Gastroesophageal sphincter (tissue), 4 donors: ENCODE measurements around the gene PSMB11. TPM values are rescaled to one million over a fixed set of nuclear protein-coding genes. Genes with fewer than 3 reads are reported as not detected.

Experiments
- ATAC-seq: fragments of 150-250 bp; one replicate; pipeline ENCODE4 v1.9.1; 2016; ENCODE audit warnings: mild to moderate bottlenecking, moderate library complexity
- H3K27ac ChIP-seq, 4 donors: fragments of 200-600 bp; sonication (generic) in 3 of 4; 1 replicate in 3 of 4; 2 replicates in 1 of 4; pipeline ENCODE4 v1.5.1; 2016 to 2019
- H3K27me3 ChIP-seq: fragments of 200-600 bp; sonication (generic); one replicate; pipeline ENCODE4 v1.5.1; 2019
- H3K36me3 ChIP-seq, 2 donors: fragments of 200-600 bp; sonication (generic); one replicate each; pipeline ENCODE4 v1.5.1; 2019; ENCODE audit warnings: control low read depth in 1 of 2
- H3K4me1 ChIP-seq, 3 donors: fragments of 200-600 bp; sonication (generic); 1 replicate in 2 of 3; 2 replicates in 1 of 3; pipeline ENCODE4 v1.5.1; 2016 to 2019; ENCODE audit warnings: control low read depth in 2 of 3
- H3K4me3 ChIP-seq, 2 donors: fragments of 200-600 bp; sonication (generic); one replicate each; pipeline ENCODE4 v1.5.1; 2019; ENCODE audit warnings: mild to moderate bottlenecking in 1 of 2, moderate library complexity in 1 of 2
- H3K9me3 ChIP-seq, 3 donors: fragments of 200-600 bp; sonication (generic); one replicate each; pipeline ENCODE4 v1.5.1; 2017 to 2019; ENCODE audit warnings: control low read depth in 2 of 3
- EP300 ChIP-seq: sonication (generic); formaldehyde crosslinking; IDR thresholded peaks from one replicate; pipeline ENCODE4 v1.6.1; 2017; ENCODE audit warnings: antibody characterized with exemption, mild to moderate bottlenecking
- POLR2A ChIP-seq, 2 donors: fragments of 450-650 bp; IDR thresholded peaks; one replicate each; pipeline ENCODE4 v1.6.1; 2017; ENCODE audit warnings: antibody characterized with exemption in 2 of 2, mild to moderate bottlenecking in 2 of 2, moderate library complexity in 1 of 2
- POLR2AphosphoS5 ChIP-seq: sonication (generic); formaldehyde crosslinking; IDR thresholded peaks from one replicate; pipeline ENCODE4 v1.6.1; 2017; ENCODE audit warnings: antibody characterized with exemption
- WGBS, 2 donors: methylation state at CpG; one replicate each; pipeline ENCODE4 v1.1.5; 2018; ENCODE audit warnings: low coverage in 1 of 2; 5-methylcytosine and 5-hydroxymethylcytosine counted together
- total RNA-seq, 4 donors: library from RNA; depleted of rRNA; stranded (reverse); fragments of >200 nt; gene quantifications; one replicate each; pipeline ENCODE4 v1.1.0, GENCODE V29; 2016
- TF ChIP-seq, protein P1 (sequence below), 4 experiments: fragments of 200-600 bp in 2 of 4; fragments of 450-650 bp in 2 of 4; sonication (generic) in 1 of 4; IDR thresholded peaks; one replicate each; pipeline ENCODE4 v1.5.1; 2017 to 2019; ENCODE audit warnings: antibody characterized with exemption in 4 of 4, mild to moderate bottlenecking in 2 of 4, moderate library complexity in 2 of 4

Gene PSMB11
- total RNA-seq, 4 donors from 2014 or later, result 0.27 TPM; not detected in 3

DNA sequence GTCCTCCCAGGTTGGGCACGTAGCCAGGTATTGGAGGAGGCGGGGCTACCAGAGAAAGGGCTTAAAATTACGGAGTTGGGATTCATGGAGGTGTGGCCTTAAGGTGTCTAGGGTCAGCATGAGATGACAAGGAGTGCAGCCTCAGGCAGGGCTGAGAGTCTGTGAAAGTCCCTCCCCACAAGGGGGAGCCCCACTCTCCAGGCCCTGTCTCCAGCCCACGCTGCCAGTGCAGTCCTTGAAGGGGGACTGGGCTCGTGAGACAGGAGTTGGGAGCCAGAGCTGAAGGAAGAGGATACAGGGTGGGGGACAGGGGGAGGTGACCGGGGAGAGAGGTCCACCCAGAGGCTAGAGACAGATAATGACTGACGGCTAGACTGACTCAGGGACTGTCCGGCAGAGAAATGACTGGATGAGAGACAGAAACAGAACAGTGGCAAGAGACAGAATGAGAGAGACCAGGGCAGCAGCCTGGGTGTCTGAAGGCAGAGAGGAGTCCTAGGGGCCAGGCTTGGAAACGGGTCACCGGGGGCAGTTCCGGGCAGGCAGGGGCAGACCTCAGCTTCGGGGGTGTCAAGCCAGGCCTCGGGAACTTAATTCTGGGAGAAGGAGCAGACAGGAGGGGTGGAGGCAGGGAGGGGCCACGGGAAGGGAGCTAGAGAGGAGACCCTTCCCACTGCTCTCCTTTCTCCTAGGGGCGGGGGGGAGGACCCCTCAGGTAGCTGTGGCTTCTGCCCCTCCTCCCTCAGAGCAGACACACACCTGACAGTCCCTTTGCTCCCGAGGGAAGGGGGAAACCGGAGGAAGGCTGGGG, 14.3 kb downstream of the PSMB11 start:
- peak overlapping the region in 1 of 2 donors; percentile 76 for H3K4me3 ChIP-seq
- WGBS, 2 donors, result 4 to 9% methylated on average over 12 to 16 of the region's 17 CpGs

DNA sequence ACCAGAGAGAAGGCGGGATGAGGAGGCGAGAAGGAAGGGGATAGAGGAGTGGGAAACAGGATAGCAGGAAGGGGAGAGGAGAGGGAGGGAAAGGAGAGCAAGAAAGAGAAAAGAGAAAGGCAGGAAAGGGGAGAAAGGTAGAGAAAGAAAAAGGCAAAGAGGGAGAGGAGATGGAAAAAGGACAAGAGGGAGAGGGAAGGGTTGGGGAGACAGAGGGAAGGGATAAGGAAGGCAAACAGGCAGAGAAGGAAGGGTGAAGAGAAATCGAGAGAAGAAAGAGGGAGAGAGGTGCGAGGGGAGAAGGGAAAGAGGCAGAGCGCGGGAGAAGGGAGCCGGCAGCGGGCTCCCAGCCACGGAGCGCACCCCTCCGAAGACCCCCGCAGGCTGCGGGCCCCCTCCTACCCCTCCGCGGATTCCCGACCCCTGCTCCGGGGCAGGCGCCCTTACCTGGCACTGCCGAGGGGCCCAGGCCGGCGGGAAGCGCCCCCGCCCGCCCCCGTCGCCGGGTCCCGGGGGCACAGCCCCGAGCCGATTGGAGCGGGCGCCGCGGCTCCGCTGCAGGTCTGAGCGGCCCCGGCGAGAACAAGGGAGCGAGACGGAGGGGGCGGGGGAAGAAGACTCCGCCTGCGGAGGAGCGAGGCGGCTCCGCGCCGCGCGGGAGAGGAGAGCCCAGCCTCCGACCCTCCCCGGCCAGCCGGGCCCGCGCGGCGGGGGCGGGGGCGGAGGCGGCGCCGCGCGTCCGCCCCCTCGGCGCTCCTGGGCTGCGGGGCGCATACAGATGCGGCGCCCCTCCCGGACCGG, 15.1 kb downstream of the PSMB11 start, which contains the start of gene CDH24:
CDH24 (minus strand) TSS at position 565 of the 801 bp plus-strand sequence. CDS start 1,787 bp downstream, outside the sequence.
- peaks cover 0 to 37% (median 12%) of the 10 kb centered on the region in 3 donors for H3K4me1 ChIP-seq
- H3K9me3 ChIP-seq, result no peaks in the 10 kb centered on the region
- H3K27me3 ChIP-seq, result no peaks in the 10 kb centered on the region
- peaks cover 0 to 36% of the 10 kb centered on the region in 2 donors for H3K36me3 ChIP-seq
- peak within 1 kb of the TSS; percentile 58 to 76 for H3K4me3 ChIP-seq
- ATAC-seq, result peak; percentile 82
- TF ChIP-seq, protein P1, sequence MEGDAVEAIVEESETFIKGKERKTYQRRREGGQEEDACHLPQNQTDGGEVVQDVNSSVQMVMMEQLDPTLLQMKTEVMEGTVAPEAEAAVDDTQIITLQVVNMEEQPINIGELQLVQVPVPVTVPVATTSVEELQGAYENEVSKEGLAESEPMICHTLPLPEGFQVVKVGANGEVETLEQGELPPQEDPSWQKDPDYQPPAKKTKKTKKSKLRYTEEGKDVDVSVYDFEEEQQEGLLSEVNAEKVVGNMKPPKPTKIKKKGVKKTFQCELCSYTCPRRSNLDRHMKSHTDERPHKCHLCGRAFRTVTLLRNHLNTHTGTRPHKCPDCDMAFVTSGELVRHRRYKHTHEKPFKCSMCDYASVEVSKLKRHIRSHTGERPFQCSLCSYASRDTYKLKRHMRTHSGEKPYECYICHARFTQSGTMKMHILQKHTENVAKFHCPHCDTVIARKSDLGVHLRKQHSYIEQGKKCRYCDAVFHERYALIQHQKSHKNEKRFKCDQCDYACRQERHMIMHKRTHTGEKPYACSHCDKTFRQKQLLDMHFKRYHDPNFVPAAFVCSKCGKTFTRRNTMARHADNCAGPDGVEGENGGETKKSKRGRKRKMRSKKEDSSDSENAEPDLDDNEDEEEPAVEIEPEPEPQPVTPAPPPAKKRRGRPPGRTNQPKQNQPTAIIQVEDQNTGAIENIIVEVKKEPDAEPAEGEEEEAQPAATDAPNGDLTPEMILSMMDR (IDR thresholded peaks at IDR 0.05), result no peak
- peak; percentile 19 to 31 for TF ChIP-seq POLR2A (IDR thresholded peaks at IDR 0.05)
- peak within 1 kb of the TSS; percentile 29 to 84 (median 80) for H3K27ac ChIP-seq
- 0 to 9% methylated on average over 12 to 15 of the region's 73 CpGs for WGBS, 2 donors

More for the DNA sequence above, 14.3 kb downstream of the PSMB11 start:
- ATAC-seq, result no peak
- TF ChIP-seq, protein P1 (IDR thresholded peaks at IDR 0.05), result peak in 3 of 4 experiments; percentile 57 to 76 (median 64)
- TF ChIP-seq POLR2AphosphoS5 (no peak), POLR2A (IDR thresholded peaks at IDR 0.05) (no peak)
- Histone ChIP-seq H3K27ac (peak overlapping the region in 2 of 4 donors; percentile 29 to 84), H3K9me3 (no peaks in the 10 kb centered on the region), H3K27me3 (no peaks in the 10 kb centered on the region), H3K36me3 (peaks cover 0 to 29% of the 10 kb centered on the region in 2 donors), H3K4me1 (peaks cover 0 to 28% (median 10%) of the 10 kb centered on the region in 3 donors)

DNA sequence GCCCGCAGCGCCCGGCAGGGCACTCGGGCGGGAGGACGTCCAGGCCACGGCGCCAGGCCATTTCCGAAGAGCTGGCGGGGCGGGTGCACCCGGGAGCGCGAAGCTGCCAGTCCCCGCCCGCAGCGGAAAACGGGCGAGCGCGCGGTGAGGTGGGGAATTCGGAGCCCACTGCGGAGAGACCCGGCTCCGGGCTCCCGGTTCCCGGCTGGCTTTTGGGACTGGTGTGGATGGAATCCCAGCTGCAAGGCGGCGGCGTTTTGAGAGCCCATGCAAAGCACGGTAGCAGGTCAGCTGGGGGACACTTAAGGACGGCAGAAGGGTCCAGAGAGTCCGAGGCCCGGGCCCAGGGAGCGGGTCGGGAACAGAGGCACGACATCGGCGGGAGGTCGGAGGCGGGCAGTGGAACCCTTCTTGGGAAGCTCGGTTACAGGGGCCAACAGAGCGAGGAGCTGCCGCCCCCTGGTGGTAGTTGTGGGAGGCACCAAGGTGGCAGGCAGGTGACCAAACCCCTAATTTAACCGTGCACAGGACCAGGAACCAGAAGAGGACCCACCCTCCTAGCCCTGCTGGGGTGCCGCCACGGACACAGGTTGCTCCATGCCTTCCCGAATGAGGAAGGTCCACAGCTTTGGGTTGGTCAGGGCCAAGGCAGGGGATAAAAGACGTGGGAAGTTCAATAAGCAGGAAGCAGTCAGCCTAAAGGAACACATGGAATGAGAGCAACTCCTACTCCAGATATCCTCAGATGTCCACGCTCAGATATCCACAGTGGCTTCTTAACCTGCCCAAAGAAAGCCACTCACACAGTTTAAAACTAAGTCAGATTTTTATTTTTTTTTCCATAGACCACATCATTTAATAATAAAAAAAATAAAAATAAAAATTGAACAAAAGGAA, 16.0 kb downstream of the PSMB11 start:
- WGBS, 2 donors, result 9 to 20% methylated on average over 1 to 4 of the region's 51 CpGs
- peaks cover 0 to 41% (median 14%) of the 10 kb centered on the region in 3 donors for H3K4me1 ChIP-seq
- H3K27ac ChIP-seq, result peak overlapping the region; percentile 29 to 84 (median 80)
- no peaks in the 10 kb centered on the region for H3K9me3 ChIP-seq
- H3K36me3 ChIP-seq, result peaks cover 0 to 44% of the 10 kb centered on the region in 2 donors
- no peaks in the 10 kb centered on the region for H3K27me3 ChIP-seq
- peak overlapping the region; percentile 58 to 76 for H3K4me3 ChIP-seq
- peak; percentile 82 for ATAC-seq
- TF ChIP-seq POLR2AphosphoS5, result peak; percentile 57
- no peak for TF ChIP-seq EP300
- TF ChIP-seq POLR2A (IDR thresholded peaks at IDR 0.05), result no peak
- TF ChIP-seq, protein P1 (IDR thresholded peaks at IDR 0.05), result peak in 3 of 4 experiments; percentile 90 to 98 (median 96)

DNA sequence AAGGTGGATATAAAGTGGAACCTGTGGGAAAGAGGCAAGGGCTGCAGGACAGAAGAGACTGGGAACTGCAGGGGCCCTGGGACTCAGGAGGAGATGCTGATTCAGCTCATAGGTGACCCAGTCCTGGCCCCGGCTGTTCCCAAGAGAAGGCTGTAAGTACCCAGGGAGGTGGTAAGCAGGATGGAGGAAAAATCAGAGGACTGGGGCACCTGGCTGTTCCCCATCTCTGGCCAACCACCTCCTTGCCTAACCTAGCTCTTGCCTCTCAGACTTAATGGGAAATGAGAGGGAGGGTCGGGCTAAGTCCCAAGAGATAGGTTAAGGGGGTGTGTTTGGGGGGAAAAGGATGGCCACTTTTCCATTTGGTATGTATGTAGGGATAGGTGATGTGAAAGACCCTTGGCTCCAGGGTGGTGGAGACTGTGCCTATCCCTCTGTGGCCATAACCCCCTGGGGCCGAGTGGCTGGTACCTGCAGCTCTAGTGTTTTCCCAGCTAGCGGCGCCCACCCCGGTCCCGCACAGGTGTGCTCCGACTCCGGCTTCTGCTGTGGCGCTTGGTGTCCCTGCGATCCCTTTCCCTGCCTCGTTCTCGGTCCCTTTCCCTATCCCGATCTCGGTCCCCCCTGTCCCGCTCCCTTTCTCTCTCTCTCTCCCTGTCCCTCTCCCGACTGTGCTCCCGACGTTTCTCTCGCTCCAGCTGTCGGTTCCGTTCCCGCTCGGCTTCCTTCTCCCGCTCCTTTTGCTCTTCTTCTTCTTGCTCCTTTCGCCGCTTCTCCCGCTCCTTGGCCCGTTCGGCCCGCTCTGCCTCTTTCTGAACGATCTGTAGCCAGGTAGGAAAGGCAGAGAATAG, 16.9 kb downstream of the PSMB11 start:
- 84% methylated on average over 11 to 30 of the region's 32 CpGs for WGBS, 2 donors
- peak overlapping the region in 1 of 4 donors; percentile 81 for H3K27ac ChIP-seq

More for the DNA sequence above, 16.9 kb downstream of the PSMB11 start:
- no peaks in the 10 kb centered on the region for H3K9me3 ChIP-seq
- H3K4me3 ChIP-seq, result no peak overlapping the region
- H3K36me3 ChIP-seq, result peaks cover 0 to 53% of the 10 kb centered on the region in 2 donors
- peaks cover 0 to 41% (median 14%) of the 10 kb centered on the region in 3 donors for H3K4me1 ChIP-seq
- no peaks in the 10 kb centered on the region for H3K27me3 ChIP-seq
- TF ChIP-seq, protein P1 (IDR thresholded peaks at IDR 0.05), result no peak
- TF ChIP-seq EP300 (no peak), POLR2AphosphoS5 (no peak), POLR2A (IDR thresholded peaks at IDR 0.05) (no peak)
- no peak for ATAC-seq
